HEK293T (cell line): Measurements from ENCODE around the gene SLC5A2.

Source experiments
- FOXM1 ChIP-seq: fragments of 450-650 bp; IDR thresholded peaks from 2 replicates; pipeline ENCODE4 v1.6.1; 2017; ENCODE audit warnings: mild to moderate bottlenecking, borderline replicate concordance
- L3MBTL2 ChIP-seq: fragments of 450-650 bp; conservative IDR thresholded peaks from 2 replicates; pipeline ENCODE4 v1.6.1; 2016; ENCODE audit warnings: mild to moderate bottlenecking
- NFRKB ChIP-seq: fragments of 450-650 bp; IDR thresholded peaks from 2 replicates; pipeline ENCODE4 v1.6.1; 2016; ENCODE audit warnings: mild to moderate bottlenecking, moderate library complexity
- SP1 ChIP-seq: fragments of 450-650 bp; IDR thresholded peaks from 2 replicates; pipeline ENCODE4 v1.6.1; 2017
- ZNF384 ChIP-seq: fragments of 450-650 bp; IDR thresholded peaks from 2 replicates; pipeline ENCODE4 v1.6.1; 2016

- TF ChIP-seq L3MBTL2 = peak; percentile 64
- no peak for TF ChIP-seq ZNF384
- TF ChIP-seq FOXM1 = peak; percentile 12; the same call in 1 of the 2 replicates
- no peak for TF ChIP-seq SP1
- TF ChIP-seq NFRKB = no peak
These were observed 25.2 kb downstream of the SLC5A2 start, which contains the start of gene RUSF1 for GRCh38 chr16:31507929-31508705.
